ENCODE measurements around the gene PPFIA4. TPM values are rescaled to one million over a fixed set of nuclear protein-coding genes. Genes with fewer than 3 reads are reported as not detected.
A peak's percentile ranks its signal among the peaks of the same experiment; 100 is the strongest.
"Not testable (repeated sequence)": the region's sequence is repeated elsewhere in the genome, so short reads cannot be mapped to it uniquely, and the experiment has no call there.

PPFIA4 gene
- 0.87 and 1.2 TPM in 2 replicates for total RNA-seq
- long read RNA-seq: 0 reads

DNA sequence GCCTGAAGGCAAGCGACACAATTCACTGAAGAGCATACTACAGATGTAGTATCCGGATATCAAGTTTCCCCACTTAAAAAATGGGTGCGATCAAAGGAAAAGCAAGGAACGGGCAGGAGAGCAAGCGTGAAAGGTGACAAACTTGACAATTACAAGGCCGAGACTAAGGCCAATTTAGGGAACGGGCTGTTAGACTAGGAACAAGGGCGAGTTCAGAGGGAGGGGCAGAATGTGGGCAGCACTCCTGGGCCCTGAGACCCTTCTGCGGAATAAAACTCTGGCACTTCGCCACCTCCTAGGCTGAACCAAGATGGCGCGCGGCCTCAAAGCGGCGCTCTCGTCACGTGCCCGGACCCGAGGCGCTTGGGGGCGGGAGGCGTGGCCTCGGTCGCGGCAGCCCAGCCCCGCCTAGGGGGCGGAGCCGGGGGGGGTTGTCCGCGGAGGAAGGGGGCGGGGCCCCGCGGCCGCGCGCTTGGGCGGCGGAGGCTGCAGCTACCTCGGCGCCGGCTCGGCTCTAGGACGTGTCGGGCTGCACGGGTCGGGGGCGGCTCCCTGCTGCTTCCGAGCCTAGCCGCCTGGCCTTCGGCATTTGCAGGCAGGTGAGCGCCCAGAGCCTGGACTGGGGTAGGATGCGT is at the start of gene PPFIA4:
Gene PPFIA4 (plus strand): TSS at position 461 of the 635 bp plus-strand sequence. CDS start 12,518 bp downstream, outside the sequence.
- Mint-ChIP-seq H3K36me3 (ENCODE audit: insufficient read depth) (peaks cover 19% of the 10 kb centered on the region), H3K4me1 (ENCODE audit: low read depth) (peaks cover 2% of the 10 kb centered on the region), H3K4me3 (ENCODE audit: low read depth) (peak within 1 kb of the TSS; percentile 66), H3K9me3 (ENCODE audit: low read depth) (peaks cover 6% of the 10 kb centered on the region), H3K27me3 (peaks cover 46% of the 10 kb centered on the region), H3K27ac (peak within 1 kb of the TSS; percentile 29)
- TF ChIP-seq, protein P1, sequence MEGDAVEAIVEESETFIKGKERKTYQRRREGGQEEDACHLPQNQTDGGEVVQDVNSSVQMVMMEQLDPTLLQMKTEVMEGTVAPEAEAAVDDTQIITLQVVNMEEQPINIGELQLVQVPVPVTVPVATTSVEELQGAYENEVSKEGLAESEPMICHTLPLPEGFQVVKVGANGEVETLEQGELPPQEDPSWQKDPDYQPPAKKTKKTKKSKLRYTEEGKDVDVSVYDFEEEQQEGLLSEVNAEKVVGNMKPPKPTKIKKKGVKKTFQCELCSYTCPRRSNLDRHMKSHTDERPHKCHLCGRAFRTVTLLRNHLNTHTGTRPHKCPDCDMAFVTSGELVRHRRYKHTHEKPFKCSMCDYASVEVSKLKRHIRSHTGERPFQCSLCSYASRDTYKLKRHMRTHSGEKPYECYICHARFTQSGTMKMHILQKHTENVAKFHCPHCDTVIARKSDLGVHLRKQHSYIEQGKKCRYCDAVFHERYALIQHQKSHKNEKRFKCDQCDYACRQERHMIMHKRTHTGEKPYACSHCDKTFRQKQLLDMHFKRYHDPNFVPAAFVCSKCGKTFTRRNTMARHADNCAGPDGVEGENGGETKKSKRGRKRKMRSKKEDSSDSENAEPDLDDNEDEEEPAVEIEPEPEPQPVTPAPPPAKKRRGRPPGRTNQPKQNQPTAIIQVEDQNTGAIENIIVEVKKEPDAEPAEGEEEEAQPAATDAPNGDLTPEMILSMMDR (IDR thresholded peaks at IDR 0.05; ENCODE audit: unreplicated experiment): no peak
- peak; percentile 79 for DNase-seq (ENCODE audit: low spot score, unreplicated experiment)

DNA sequence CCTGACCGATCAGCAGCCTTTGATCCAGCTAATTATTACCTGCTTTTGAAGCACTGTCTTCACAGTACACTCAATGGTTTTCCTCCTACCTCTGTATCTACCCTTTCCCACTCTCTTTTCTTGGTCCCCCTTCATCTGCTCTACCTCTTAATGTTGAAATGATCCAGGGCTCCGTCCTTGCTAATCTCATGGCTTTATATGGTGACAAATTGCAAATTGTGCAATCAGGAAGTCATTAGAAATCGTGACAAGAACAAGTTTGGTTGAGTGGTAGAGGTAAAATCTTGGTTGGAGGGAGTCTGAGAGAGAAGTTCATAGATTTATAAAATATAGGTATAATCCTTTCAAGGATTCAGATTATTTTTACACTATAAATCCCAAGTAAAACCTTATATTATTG is 49.7 kb upstream of the PPFIA4 start:
- no peak for DNase-seq (ENCODE audit: low spot score, unreplicated experiment)
- no peak overlapping the region for H3K27ac Mint-ChIP-seq
- no peak overlapping the region for H3K4me3 Mint-ChIP-seq (ENCODE audit: low read depth)
- TF ChIP-seq, protein P1 (IDR thresholded peaks at IDR 0.05; ENCODE audit: unreplicated experiment): no peak
- no peaks in the 10 kb centered on the region for H3K4me1 Mint-ChIP-seq (ENCODE audit: low read depth)
- H3K27me3 Mint-ChIP-seq: peaks cover 44% of the 10 kb centered on the region
- no peaks in the 10 kb centered on the region for H3K9me3 Mint-ChIP-seq (ENCODE audit: low read depth)
- no peaks in the 10 kb centered on the region for H3K36me3 Mint-ChIP-seq (ENCODE audit: insufficient read depth)

DNA sequence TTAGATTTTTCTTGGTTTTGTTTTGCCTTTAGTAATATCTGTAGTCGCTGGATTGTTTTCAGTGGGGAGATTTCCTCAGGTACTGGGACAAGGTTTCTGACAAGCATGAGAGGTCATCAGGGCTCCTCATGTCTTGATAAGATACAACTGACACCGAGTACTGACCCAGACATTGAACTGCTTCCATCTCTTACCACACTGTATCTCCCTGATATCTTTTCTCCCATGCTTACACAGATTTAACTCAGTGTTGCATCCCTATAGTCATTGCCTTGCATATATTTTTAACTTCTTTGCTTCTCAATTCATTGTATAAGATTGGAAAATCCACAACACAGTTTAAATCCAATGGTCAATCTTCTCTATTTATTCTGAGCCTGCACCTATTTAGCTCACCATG is 46.8 kb upstream of the PPFIA4 start:
- Mint-ChIP-seq H3K36me3 (ENCODE audit: insufficient read depth) (no peaks in the 10 kb centered on the region), H3K27ac (no peak overlapping the region), H3K27me3 (peaks cover 37% of the 10 kb centered on the region), H3K9me3 (ENCODE audit: low read depth) (no peaks in the 10 kb centered on the region), H3K4me1 (ENCODE audit: low read depth) (no peaks in the 10 kb centered on the region), H3K4me3 (ENCODE audit: low read depth) (no peak overlapping the region)
- no peak for DNase-seq (ENCODE audit: low spot score, unreplicated experiment)
- TF ChIP-seq, protein P1 (IDR thresholded peaks at IDR 0.05; ENCODE audit: unreplicated experiment): no peak

DNA sequence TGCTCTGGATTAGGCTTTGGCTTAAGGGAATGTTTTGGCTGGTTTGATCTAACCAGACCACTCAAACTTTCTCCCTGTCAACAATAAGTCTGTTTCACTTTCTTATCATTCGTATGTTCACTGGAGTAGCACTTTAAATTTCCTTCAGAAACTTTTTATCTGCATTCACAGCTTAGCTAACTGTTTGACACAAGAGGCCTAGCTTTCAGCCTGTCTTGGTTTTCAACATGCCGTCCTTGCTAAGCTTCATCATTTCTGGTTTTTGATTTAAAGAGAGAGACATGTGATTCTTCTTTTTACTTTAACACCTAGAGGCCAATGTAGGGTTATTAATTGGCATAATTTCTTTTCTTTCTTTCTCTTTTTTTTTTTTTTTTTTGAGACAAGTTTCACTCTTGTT is 44.4 kb upstream of the PPFIA4 start:
- Mint-ChIP-seq H3K27me3 (peaks cover 27% of the 10 kb centered on the region), H3K4me1 (ENCODE audit: low read depth) (no peaks in the 10 kb centered on the region), H3K36me3 (ENCODE audit: insufficient read depth) (no peaks in the 10 kb centered on the region), H3K27ac (no peak overlapping the region), H3K4me3 (ENCODE audit: low read depth) (no peak overlapping the region), H3K9me3 (ENCODE audit: low read depth) (no peaks in the 10 kb centered on the region)
- DNase-seq (ENCODE audit: low spot score, unreplicated experiment): no peak
- TF ChIP-seq, protein P1 (IDR thresholded peaks at IDR 0.05; ENCODE audit: unreplicated experiment): no peak

DNA sequence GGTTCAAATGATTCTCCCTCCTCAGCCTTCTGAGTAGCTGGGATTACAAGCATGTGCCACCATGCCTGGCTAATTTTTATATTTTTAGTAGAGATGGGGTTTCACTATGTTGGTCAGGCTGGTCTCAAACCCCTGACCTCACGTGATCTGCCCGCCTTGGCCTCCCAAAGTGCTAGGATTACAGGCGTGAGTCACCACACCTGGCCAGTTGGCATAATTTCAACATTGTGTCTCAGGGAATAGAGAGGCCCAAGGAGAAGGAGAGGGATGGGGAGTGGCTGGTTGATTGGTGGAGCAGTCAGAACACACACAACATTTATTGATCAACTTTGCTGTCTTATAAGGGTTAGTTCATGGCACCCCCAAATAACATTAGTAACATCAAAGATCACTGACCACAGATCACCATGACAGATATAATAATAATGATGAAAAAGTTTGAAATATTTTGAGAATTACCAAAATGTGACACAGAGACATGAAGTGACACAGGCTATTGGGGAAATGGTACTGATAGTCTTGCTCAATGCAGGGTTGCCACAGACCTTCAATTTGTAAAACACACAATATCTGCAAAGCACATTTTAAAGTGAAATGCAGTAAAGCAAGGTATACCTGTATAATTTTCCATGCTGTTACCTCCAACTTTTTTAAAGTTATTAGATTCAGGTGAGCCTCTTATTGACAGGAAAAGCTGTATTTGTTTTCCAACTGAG is 43.4 kb upstream of the PPFIA4 start:
- Mint-ChIP-seq H3K4me1 (ENCODE audit: low read depth) (peaks cover 2% of the 10 kb centered on the region), H3K4me3 (ENCODE audit: low read depth) (no peak overlapping the region), H3K9me3 (ENCODE audit: low read depth) (no peaks in the 10 kb centered on the region), H3K36me3 (ENCODE audit: insufficient read depth) (no peaks in the 10 kb centered on the region), H3K27ac (no peak overlapping the region), H3K27me3 (peaks cover 19% of the 10 kb centered on the region)
- DNase-seq (ENCODE audit: low spot score, unreplicated experiment): no peak
- TF ChIP-seq, protein P1 (IDR thresholded peaks at IDR 0.05; ENCODE audit: unreplicated experiment): no peak

DNA sequence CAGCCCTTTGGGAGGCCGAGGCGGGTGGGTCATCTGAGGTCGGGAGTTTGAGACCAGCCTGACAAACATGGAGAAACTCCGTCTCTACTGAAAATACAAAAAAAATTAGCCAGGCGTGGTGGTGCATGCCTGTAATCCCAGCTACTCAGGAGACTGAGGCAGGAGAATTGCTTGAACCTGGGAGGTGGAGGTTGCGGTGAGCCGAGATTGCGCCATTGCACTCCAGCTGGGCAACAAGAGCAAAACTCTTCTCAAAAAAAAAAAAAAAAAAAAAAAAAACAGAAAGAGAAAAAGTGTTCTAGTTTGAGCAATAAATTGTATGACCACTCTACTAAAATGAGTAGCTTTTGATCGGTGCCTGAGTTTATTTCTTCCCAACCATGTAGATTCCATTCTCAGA is 40.2 kb upstream of the PPFIA4 start:
- not testable (repeated sequence) for H3K27me3 Mint-ChIP-seq; DNase-seq (ENCODE audit: low spot score, unreplicated experiment); H3K4me1 Mint-ChIP-seq (ENCODE audit: low read depth); H3K36me3 Mint-ChIP-seq (ENCODE audit: insufficient read depth); H3K9me3 Mint-ChIP-seq (ENCODE audit: low read depth); H3K4me3 Mint-ChIP-seq (ENCODE audit: low read depth); H3K27ac Mint-ChIP-seq
